ENCODE measurements around the gene NUTF2. TPM values are rescaled to one million over a fixed set of nuclear protein-coding genes. Genes with fewer than 3 reads are reported as not detected.
"Not testable (repeated sequence)": the region's sequence is repeated elsewhere in the genome, so short reads cannot be mapped to it uniquely, and the experiment has no call there.

NUTF2 gene
- 69.3 TPM for total RNA-seq

GRCh38 chr16:67846320-67847063, at the start of gene NUTF2:
TSS of gene NUTF2 (plus strand) at chr16:67846933. CDS start at chr16:67865131, 18,198 bp downstream.
- DNase-seq (ENCODE audit: low spot score) = peak; percentile 95

- no peak for DNase-seq (ENCODE audit: low spot score)
These were observed 46.3 kb upstream of the NUTF2 start for GRCh38 chr16:67800338-67800926.

- DNase-seq (ENCODE audit: low spot score) = no peak
These were observed 45.5 kb upstream of the NUTF2 start for GRCh38 chr16:67801241-67801640.

GRCh38 chr16:67801883-67802282, 44.9 kb upstream of the NUTF2 start:
- DNase-seq (ENCODE audit: low spot score) = no peak

GRCh38 chr16:67803894-67804293, 42.8 kb upstream of the NUTF2 start:
- DNase-seq (ENCODE audit: low spot score) = no peak

- DNase-seq (ENCODE audit: low spot score) = no peak
These were observed 41.7 kb upstream of the NUTF2 start for GRCh38 chr16:67804853-67805542.

- no peak for DNase-seq (ENCODE audit: low spot score)
These were observed 40.9 kb upstream of the NUTF2 start for GRCh38 chr16:67805718-67806427.

- peak; percentile 98 for DNase-seq (ENCODE audit: low spot score)
These were observed 40.1 kb upstream of the NUTF2 start, which contains the start of the genes RANBP10 and TSNAXIP1 for GRCh38 chr16:67806428-67807147. TSS of gene RANBP10 (minus strand) at chr16:67806560. CDS start at chr16:67806536, 24 bp downstream. TSS of gene TSNAXIP1 (plus strand) at chr16:67806889. CDS start at chr16:67807150, 261 bp downstream.

GRCh38 chr16:67807148-67807682, 39.5 kb upstream of the NUTF2 start:
- DNase-seq (ENCODE audit: low spot score) = no peak

- no peak for DNase-seq (ENCODE audit: low spot score)
These were observed 34.8 kb upstream of the NUTF2 start for GRCh38 chr16:67811899-67812298.

- no peak for DNase-seq (ENCODE audit: low spot score)
These were observed 32.2 kb upstream of the NUTF2 start for GRCh38 chr16:67814567-67814966.

- DNase-seq (ENCODE audit: low spot score) = no peak
These were observed 26.0 kb upstream of the NUTF2 start for GRCh38 chr16:67820608-67821259.

GRCh38 chr16:67822511-67822910, 24.2 kb upstream of the NUTF2 start:
- DNase-seq (ENCODE audit: low spot score) = no peak

GRCh38 chr16:67825119-67825518, 21.6 kb upstream of the NUTF2 start:
- DNase-seq (ENCODE audit: low spot score) = no peak

- DNase-seq (ENCODE audit: low spot score) = no peak
These were observed 20.8 kb upstream of the NUTF2 start for GRCh38 chr16:67825906-67826305.

- no peak for DNase-seq (ENCODE audit: low spot score)
These were observed 18.1 kb upstream of the NUTF2 start for GRCh38 chr16:67828651-67829050.

- no peak for DNase-seq (ENCODE audit: low spot score)
These were observed 13.7 kb upstream of the NUTF2 start for GRCh38 chr16:67833030-67833414.

GRCh38 chr16:67833415-67834241, 13.1 kb upstream of the NUTF2 start:
- peak; percentile 95 for DNase-seq (ENCODE audit: low spot score)

- DNase-seq (ENCODE audit: low spot score) = no peak
These were observed 12.5 kb upstream of the NUTF2 start for GRCh38 chr16:67834242-67834614.

- DNase-seq (ENCODE audit: low spot score) = not testable (repeated sequence)
These were observed 9.5 kb upstream of the NUTF2 start for GRCh38 chr16:67837190-67837589.
